Activated naive CD8-positive, alpha-beta T cell treated with anti-CD3 and anti-CD28 coated beads for 36 hours (primary cell): Measurements from ENCODE around the gene GTF2F2. TPM values are rescaled to one million over a fixed set of nuclear protein-coding genes. Genes with fewer than 3 reads are reported as not detected.

Experiments
- DNase-seq: peaks from one replicate; pipeline ENCODE4 v3.0.0; 2021
- H3K27ac Mint-ChIP-seq: one replicate; pipeline ENCODE4 v1.8.0; 2022; ENCODE audit warnings: mild to moderate bottlenecking, moderate library complexity, mixed read lengths
- H3K27me3 Mint-ChIP-seq: one replicate; pipeline ENCODE4 v1.8.0; 2022; ENCODE audit warnings: mild to moderate bottlenecking, mixed read lengths
- H3K36me3 Mint-ChIP-seq: one replicate; pipeline ENCODE4 v1.8.0; 2021; ENCODE audit warnings: mild to moderate bottlenecking, mixed read lengths
- H3K4me1 Mint-ChIP-seq: one replicate; pipeline ENCODE4 v1.8.0; 2021; ENCODE audit warnings: mixed read lengths
- H3K4me3 Mint-ChIP-seq: one replicate; pipeline ENCODE4 v1.8.0; 2022; ENCODE audit warnings: mild to moderate bottlenecking, moderate library complexity, mixed read lengths
- H3K9me3 Mint-ChIP-seq: one replicate; pipeline ENCODE4 v1.8.0; 2022; ENCODE audit warnings: mixed read lengths
- total RNA-seq, 2 experiments: library from RNA; stranded (reverse); gene quantifications; one replicate each; pipeline ENCODE4 v1.2.3, GENCODE V29; 2021

The GTF2F2 gene
- total RNA-seq: 10 to 100 TPM; 31.2 to 32.4 TPM

GRCh38 chr13:45119991-45120864, at the start of gene GTF2F2:
GTF2F2 (plus strand) TSS chr13:45120510; CDS start chr13:45120656, 146 bp downstream.
- Mint-ChIP-seq H3K9me3 (no peaks in the 10 kb centered on the region), H3K4me1 (peaks cover 8% of the 10 kb centered on the region)

GRCh38 chr13:45073809-45074208, 46.5 kb upstream of the GTF2F2 start:
- Mint-ChIP-seq H3K36me3 (no peaks in the 10 kb centered on the region), H3K27ac (no peak overlapping the region), H3K4me3 (no peak overlapping the region), H3K27me3 (peaks cover 14% of the 10 kb centered on the region), H3K4me1 (peaks cover 3% of the 10 kb centered on the region), H3K9me3 (no peaks in the 10 kb centered on the region)
- no peak for DNase-seq

More at GRCh38 chr13:45119991-45120864, at the start of gene GTF2F2:
- peaks cover 10% of the 10 kb centered on the region for H3K36me3 Mint-ChIP-seq
- no peaks in the 10 kb centered on the region for H3K27me3 Mint-ChIP-seq
- peak; percentile 85 for DNase-seq
- H3K4me3 Mint-ChIP-seq: no peak within 1 kb of the TSS
- H3K27ac Mint-ChIP-seq: no peak within 1 kb of the TSS

- H3K27ac Mint-ChIP-seq: no peak overlapping the region
- no peaks in the 10 kb centered on the region for H3K9me3 Mint-ChIP-seq
- H3K4me3 Mint-ChIP-seq: no peak overlapping the region
- H3K36me3 Mint-ChIP-seq: no peaks in the 10 kb centered on the region
- DNase-seq: no peak
- H3K4me1 Mint-ChIP-seq: peaks cover 3% of the 10 kb centered on the region
- peaks cover 10% of the 10 kb centered on the region for H3K27me3 Mint-ChIP-seq
Observed at GRCh38 chr13:45074721-45075120, 45.6 kb upstream of the GTF2F2 start.

- Mint-ChIP-seq H3K4me3 (no peak overlapping the region), H3K4me1 (peaks cover 5% of the 10 kb centered on the region), H3K36me3 (no peaks in the 10 kb centered on the region), H3K9me3 (no peaks in the 10 kb centered on the region), H3K27ac (no peak overlapping the region), H3K27me3 (peaks cover 10% of the 10 kb centered on the region)
- no peak for DNase-seq
Observed at GRCh38 chr13:45078003-45078402, 42.3 kb upstream of the GTF2F2 start.

- Mint-ChIP-seq H3K27ac (no peak overlapping the region), H3K4me1 (peaks cover 4% of the 10 kb centered on the region), H3K36me3 (no peaks in the 10 kb centered on the region), H3K9me3 (no peaks in the 10 kb centered on the region), H3K27me3 (no peaks in the 10 kb centered on the region), H3K4me3 (no peak overlapping the region)
- DNase-seq: no peak
Observed at GRCh38 chr13:45082964-45083363, 37.3 kb upstream of the GTF2F2 start.

GRCh38 chr13:45084515-45084914, 35.8 kb upstream of the GTF2F2 start:
- Mint-ChIP-seq H3K36me3 (no peaks in the 10 kb centered on the region), H3K4me1 (peaks cover 2% of the 10 kb centered on the region), H3K27ac (no peak overlapping the region), H3K27me3 (no peaks in the 10 kb centered on the region), H3K4me3 (no peak overlapping the region), H3K9me3 (no peaks in the 10 kb centered on the region)
- DNase-seq: no peak

- no peaks in the 10 kb centered on the region for H3K36me3 Mint-ChIP-seq
- peaks cover 2% of the 10 kb centered on the region for H3K4me1 Mint-ChIP-seq
- H3K27ac Mint-ChIP-seq: no peak overlapping the region
- H3K9me3 Mint-ChIP-seq: no peaks in the 10 kb centered on the region
- H3K4me3 Mint-ChIP-seq: no peak overlapping the region
- peaks cover 4% of the 10 kb centered on the region for H3K27me3 Mint-ChIP-seq
- no peak for DNase-seq
Observed at GRCh38 chr13:45086484-45086883, 33.8 kb upstream of the GTF2F2 start.

- no peak for DNase-seq
- Mint-ChIP-seq H3K36me3 (no peaks in the 10 kb centered on the region), H3K4me3 (no peak overlapping the region), H3K9me3 (no peaks in the 10 kb centered on the region), H3K27me3 (peaks cover 4% of the 10 kb centered on the region), H3K27ac (no peak overlapping the region), H3K4me1 (peaks cover 6% of the 10 kb centered on the region)
Observed at GRCh38 chr13:45092663-45093062, 27.6 kb upstream of the GTF2F2 start.

GRCh38 chr13:45100573-45101262, 19.6 kb upstream of the GTF2F2 start:
- no peaks in the 10 kb centered on the region for H3K27me3 Mint-ChIP-seq
- H3K9me3 Mint-ChIP-seq: no peaks in the 10 kb centered on the region
- no peak overlapping the region for H3K27ac Mint-ChIP-seq
- H3K4me3 Mint-ChIP-seq: no peak overlapping the region
- H3K36me3 Mint-ChIP-seq: no peaks in the 10 kb centered on the region
- H3K4me1 Mint-ChIP-seq: peaks cover 2% of the 10 kb centered on the region
- no peak for DNase-seq

- Mint-ChIP-seq H3K9me3 (no peaks in the 10 kb centered on the region), H3K4me3 (no peak overlapping the region), H3K36me3 (no peaks in the 10 kb centered on the region), H3K27ac (no peak overlapping the region), H3K4me1 (peaks cover 2% of the 10 kb centered on the region), H3K27me3 (peaks cover 3% of the 10 kb centered on the region)
- DNase-seq: no peak
Observed at GRCh38 chr13:45101327-45102018, 18.8 kb upstream of the GTF2F2 start.

- DNase-seq: no peak
- Mint-ChIP-seq H3K27me3 (peaks cover 9% of the 10 kb centered on the region), H3K27ac (no peak overlapping the region), H3K4me3 (no peak overlapping the region), H3K9me3 (no peaks in the 10 kb centered on the region), H3K36me3 (no peaks in the 10 kb centered on the region), H3K4me1 (peaks cover 2% of the 10 kb centered on the region)
Observed at GRCh38 chr13:45102136-45102507, 18.2 kb upstream of the GTF2F2 start.

- no peak for DNase-seq
- Mint-ChIP-seq H3K9me3 (no peaks in the 10 kb centered on the region), H3K27me3 (peaks cover 10% of the 10 kb centered on the region), H3K4me3 (no peak overlapping the region), H3K27ac (no peak overlapping the region), H3K36me3 (no peaks in the 10 kb centered on the region), H3K4me1 (peaks cover 1% of the 10 kb centered on the region)
Observed at GRCh38 chr13:45103449-45103848, 16.9 kb upstream of the GTF2F2 start.

- Mint-ChIP-seq H3K36me3 (no peaks in the 10 kb centered on the region), H3K27ac (no peak overlapping the region), H3K9me3 (no peaks in the 10 kb centered on the region), H3K27me3 (peaks cover 10% of the 10 kb centered on the region), H3K4me3 (no peak overlapping the region), H3K4me1 (peaks cover 9% of the 10 kb centered on the region)
- DNase-seq: no peak
Observed at GRCh38 chr13:45104261-45104660, 16.0 kb upstream of the GTF2F2 start.

- Mint-ChIP-seq H3K4me1 (peaks cover 12% of the 10 kb centered on the region), H3K4me3 (no peak overlapping the region), H3K27me3 (peaks cover 10% of the 10 kb centered on the region), H3K36me3 (no peaks in the 10 kb centered on the region), H3K9me3 (no peaks in the 10 kb centered on the region), H3K27ac (no peak overlapping the region)
- no peak for DNase-seq
Observed at GRCh38 chr13:45105895-45106294, 14.4 kb upstream of the GTF2F2 start.

GRCh38 chr13:45107539-45107938, 12.8 kb upstream of the GTF2F2 start:
- DNase-seq: no peak
- Mint-ChIP-seq H3K27me3 (peaks cover 13% of the 10 kb centered on the region), H3K4me1 (peaks cover 12% of the 10 kb centered on the region), H3K27ac (no peak overlapping the region), H3K4me3 (no peak overlapping the region), H3K36me3 (no peaks in the 10 kb centered on the region), H3K9me3 (no peaks in the 10 kb centered on the region)
